A549 treated with RU486 at 1 μM for 4 hours (cell line): Measurements from ENCODE around the gene MGAT2. TPM values are rescaled to one million over a fixed set of nuclear protein-coding genes. Genes with fewer than 3 reads are reported as not detected.

Source experiments
- total RNA-seq: library from RNA; stranded (reverse); fragments of 200-300 nt; extraction: Qiagen RNA extraction; gene quantifications from 5 replicates; pipeline ENCODE4 v1.2.3, GENCODE V29; 2022; ENCODE audit warnings: low read depth

MGAT2 gene
- 39.9 to 52.4 TPM (median 49.0 TPM) in 5 replicates for total RNA-seq

GRCh38 chr14:49620182-49621113 is at the start of gene MGAT2, which contains the start of gene RPL36AL:
Gene MGAT2 (plus strand): TSS chr14:49620799. CDS start chr14:49621269, 470 bp downstream.
Gene RPL36AL (minus strand): TSS chr14:49620626. CDS start chr14:49619104, 1,522 bp downstream.

GRCh38 chr14:49585803-49586672 is 34.6 kb upstream of the MGAT2 start, which contains the start of gene RPS29:
Gene RPS29 (minus strand): TSS chr14:49586380. CDS start chr14:49586346, 34 bp downstream.

GRCh38 chr14:49598485-49599300 is 21.9 kb upstream of the MGAT2 start, which contains the start of gene LRR1:
Gene LRR1 (plus strand): TSS chr14:49598940. CDS start chr14:49599021, 81 bp downstream.

GRCh38 chr14:49634547-49635334 is 14.1 kb downstream of the MGAT2 start, which contains the start of gene DNAAF2:
Gene DNAAF2 (minus strand): TSS chr14:49635244. CDS start chr14:49635149, 95 bp downstream.

Other genes with a start within 250 kb of the MGAT2 start
- 4,168 to 5,184 TPM (median 4,607 TPM) in 5 replicates for gene RPS29, start 34.4 kb upstream of the MGAT2 start, total RNA-seq
- 33.2 to 48.6 TPM (median 47.9 TPM) in 5 replicates for gene LRR1, start 21.9 kb upstream of the MGAT2 start, total RNA-seq
- gene RPL36AL, start 173 bp upstream of the MGAT2 start, total RNA-seq = 408 to 540 TPM (median 439 TPM) in 5 replicates
- 8.1 to 15.6 TPM (median 12.9 TPM) in 5 replicates for gene DNAAF2, start 14.4 kb downstream of the MGAT2 start, total RNA-seq
- 8.3 to 15.6 TPM (median 13.8 TPM) in 5 replicates for gene POLE2, start 67.4 kb downstream of the MGAT2 start, total RNA-seq
- gene KLHDC1, start 72.3 kb downstream of the MGAT2 start, total RNA-seq = 0.17 to 0.76 TPM (median 0.36 TPM) in 5 replicates
- 24.8 to 38.0 TPM (median 34.7 TPM) in 5 replicates for gene KLHDC2, start 147.4 kb downstream of the MGAT2 start, total RNA-seq
- gene NEMF, start 232.0 kb downstream of the MGAT2 start, total RNA-seq = 18.3 to 39.8 TPM (median 34.4 TPM) in 5 replicates